Choroid plexus epithelial cell (primary cell): ENCODE data around the gene OR1J4.
"Not testable (repeated sequence)": the region's sequence is repeated elsewhere in the genome, so short reads cannot be mapped to it uniquely, and the experiment has no call there.

Experiments
- DNase-seq: peaks from one replicate; pipeline ENCODE4 v3.0.0-alpha.2; 2010; ENCODE audit warnings: low read depth
- H3K4me3 ChIP-seq: 2 replicates; pipeline ENCODE4 v1.5.1; 2011; ENCODE audit warnings: low read depth, mild to moderate bottlenecking, control low read depth, low read length, moderate library complexity
- TF ChIP-seq, protein P1 (sequence below): conservative IDR thresholded peaks from 2 replicates; pipeline ENCODE4 v1.5.1; 2011; ENCODE audit warnings: low read depth, mild to moderate bottlenecking, control low read depth, inconsistent platforms, low read length, moderate library complexity

The OR1J4 gene

DNA sequence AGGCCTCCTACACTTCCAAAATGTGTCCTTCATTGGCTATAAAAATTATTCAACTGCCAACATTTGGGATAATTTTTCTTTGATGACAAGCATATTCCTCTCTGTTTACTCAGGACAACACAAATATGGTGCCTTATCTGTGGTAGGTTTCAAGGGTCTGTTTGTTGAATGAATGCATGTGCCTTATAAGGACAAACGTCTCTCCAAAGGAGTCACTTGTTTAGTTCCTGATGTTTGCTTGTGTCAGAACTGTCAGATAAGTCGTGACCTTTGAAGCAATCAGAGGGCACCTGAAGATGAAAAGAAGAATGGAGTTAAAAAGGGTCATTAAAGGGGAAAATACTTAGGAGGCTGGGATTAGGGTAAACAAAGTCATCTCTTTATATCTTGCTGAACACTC is 12.0 kb upstream of the OR1J4 start:
- DNase-seq = no peak
- TF ChIP-seq, protein P1, sequence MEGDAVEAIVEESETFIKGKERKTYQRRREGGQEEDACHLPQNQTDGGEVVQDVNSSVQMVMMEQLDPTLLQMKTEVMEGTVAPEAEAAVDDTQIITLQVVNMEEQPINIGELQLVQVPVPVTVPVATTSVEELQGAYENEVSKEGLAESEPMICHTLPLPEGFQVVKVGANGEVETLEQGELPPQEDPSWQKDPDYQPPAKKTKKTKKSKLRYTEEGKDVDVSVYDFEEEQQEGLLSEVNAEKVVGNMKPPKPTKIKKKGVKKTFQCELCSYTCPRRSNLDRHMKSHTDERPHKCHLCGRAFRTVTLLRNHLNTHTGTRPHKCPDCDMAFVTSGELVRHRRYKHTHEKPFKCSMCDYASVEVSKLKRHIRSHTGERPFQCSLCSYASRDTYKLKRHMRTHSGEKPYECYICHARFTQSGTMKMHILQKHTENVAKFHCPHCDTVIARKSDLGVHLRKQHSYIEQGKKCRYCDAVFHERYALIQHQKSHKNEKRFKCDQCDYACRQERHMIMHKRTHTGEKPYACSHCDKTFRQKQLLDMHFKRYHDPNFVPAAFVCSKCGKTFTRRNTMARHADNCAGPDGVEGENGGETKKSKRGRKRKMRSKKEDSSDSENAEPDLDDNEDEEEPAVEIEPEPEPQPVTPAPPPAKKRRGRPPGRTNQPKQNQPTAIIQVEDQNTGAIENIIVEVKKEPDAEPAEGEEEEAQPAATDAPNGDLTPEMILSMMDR = no peak
- no peak overlapping the region for H3K4me3 ChIP-seq

DNA sequence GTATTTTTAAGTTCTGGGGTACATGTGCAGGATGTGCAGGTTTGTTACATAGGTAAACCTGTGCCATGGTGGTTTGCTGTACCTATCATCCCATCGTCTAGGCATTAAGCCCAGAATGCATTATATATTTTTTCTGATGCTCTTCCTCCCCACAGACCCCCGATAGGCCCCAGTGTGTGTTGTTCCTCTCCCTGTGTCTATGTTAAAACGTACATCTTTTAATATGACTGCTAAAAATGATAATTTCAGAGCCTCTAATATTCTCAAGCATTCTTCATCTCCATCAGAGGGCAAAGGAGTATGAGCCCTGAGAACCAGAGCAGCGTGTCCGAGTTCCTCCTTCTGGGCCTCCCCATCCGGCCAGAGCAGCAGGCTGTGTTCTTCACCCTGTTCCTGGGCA is 8.4 kb upstream of the OR1J4 start, which contains the start of gene OR1J2:
TSS of gene OR1J2 (plus strand) at position 301 of the 400 bp plus-strand sequence. CDS start at position 301, 0 bp downstream.
- no peak within 1 kb of the TSS for H3K4me3 ChIP-seq
- DNase-seq = no peak
- TF ChIP-seq, protein P1 = no peak

DNA sequence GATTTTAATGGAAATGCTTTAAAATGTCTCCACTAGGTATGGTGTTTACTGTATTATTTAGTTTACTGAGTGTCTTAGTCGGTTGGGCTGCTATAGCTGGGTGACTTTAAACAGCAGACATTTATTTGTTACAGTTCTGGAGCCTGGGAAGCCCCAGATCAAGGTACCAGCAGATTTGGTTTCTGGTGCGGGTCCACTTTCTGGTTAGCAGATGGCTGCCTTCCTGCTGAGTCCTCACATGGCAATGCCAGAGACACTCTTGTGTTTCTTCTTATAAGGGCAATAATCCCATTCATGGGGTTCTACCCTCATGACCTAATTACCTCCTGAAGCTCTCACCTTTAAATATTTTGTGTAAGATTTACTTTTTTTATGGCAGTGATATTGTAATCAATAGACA is 715 bp upstream of the OR1J4 start:
- no peak for DNase-seq
- TF ChIP-seq, protein P1 = no peak
- H3K4me3 ChIP-seq = no peak overlapping the region

DNA sequence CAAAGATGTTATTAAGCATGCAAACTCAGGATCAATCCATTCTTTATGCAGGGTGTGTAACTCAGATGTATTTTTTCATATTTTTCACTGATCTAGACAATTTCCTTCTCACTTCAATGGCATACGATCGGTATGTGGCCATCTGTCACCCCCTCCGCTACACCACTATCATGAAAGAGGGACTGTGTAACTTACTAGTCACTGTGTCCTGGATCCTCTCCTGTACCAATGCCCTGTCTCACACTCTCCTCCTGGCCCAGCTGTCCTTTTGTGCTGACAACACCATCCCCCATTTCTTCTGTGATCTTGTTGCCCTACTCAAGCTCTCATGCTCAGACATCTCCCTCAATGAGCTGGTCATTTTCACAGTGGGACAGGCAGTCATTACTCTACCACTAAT is 435 bp downstream of the OR1J4 start:
- DNase-seq = no peak
- TF ChIP-seq, protein P1 = no peak

DNA sequence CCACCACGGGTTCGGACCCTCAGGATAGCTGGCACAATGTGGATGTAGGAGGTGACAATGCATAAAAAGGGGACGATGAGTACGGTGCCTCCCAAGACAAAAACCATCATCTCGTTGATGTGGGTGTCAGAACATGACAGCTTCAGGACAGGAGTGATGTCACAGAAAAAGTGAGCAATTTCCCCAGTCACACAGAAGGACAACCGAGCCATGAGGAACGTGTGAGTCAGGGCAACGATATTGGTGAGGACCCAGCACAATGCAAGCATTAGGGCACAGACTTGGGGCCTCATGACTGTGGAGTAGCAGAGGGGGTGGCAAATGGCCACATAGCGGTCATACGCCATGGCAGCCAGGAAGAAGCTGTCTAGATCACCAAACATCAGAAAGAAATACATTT is 7.7 kb downstream of the OR1J4 start:
- TF ChIP-seq, protein P1 = no peak
- DNase-seq = no peak
- H3K4me3 ChIP-seq = no peak overlapping the region

More for the DNA sequence above, 435 bp downstream of the OR1J4 start:
- H3K4me3 ChIP-seq = no peak overlapping the region

DNA sequence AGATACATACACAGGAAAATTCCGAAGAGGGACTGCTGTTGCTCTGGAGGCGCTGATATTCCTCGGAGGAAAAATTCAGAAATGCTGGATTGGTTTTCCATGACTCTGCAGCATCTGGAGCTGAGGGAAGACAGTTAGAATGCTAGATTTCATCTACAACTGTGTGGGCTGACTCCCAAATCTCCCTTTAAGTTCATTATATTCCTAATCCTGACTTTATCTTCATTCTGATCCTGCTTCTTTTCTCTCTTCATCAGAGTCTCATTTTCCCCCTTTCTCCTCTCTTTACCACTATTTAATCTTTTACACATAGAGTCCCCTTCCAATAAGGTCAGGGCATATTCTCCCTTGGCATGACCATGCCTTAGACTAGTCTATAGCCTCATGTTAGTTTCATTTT is 8.3 kb downstream of the OR1J4 start, which contains the start of gene OR1N1:
TSS of gene OR1N1 (minus strand) at position 101 of the 400 bp plus-strand sequence. CDS start at position 101, 0 bp downstream.
- DNase-seq = no peak
- TF ChIP-seq, protein P1 = no peak
- H3K4me3 ChIP-seq = no peak within 1 kb of the TSS

DNA sequence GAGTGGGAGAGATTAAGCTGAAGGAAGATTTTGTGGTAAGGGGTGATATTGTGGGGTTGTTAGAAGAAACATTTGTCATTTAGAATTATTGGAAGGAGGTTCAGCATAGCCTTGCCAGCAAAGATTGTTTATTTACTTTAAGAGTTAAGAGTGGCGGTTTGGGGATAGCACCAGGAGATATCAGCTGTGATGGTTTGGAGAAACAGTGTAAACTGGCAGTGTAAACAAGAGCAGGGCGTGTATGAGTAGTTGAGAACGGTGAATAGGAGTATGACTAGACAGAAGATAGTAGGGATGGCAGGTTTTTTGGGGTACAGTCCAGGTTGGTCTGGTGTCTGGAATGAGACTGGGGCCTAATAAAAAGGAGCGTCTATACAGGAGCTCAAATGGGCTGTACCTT is 12.2 kb downstream of the OR1J4 start:
- not testable (repeated sequence) for H3K4me3 ChIP-seq, DNase-seq
